GM10248 (cell line): ENCODE results near the gene EFNA5.

Experiments used
- CTCF ChIA-PET: fragments of 300-600 bp; sonication (Branson Sonifier 250); formaldehyde crosslinking; extraction: SDS; loops from one replicate; lab custom pipeline; 2021; ENCODE audit warnings: antibody characterized with exemption; lab: Yijun Ruan, JAX
- POLR2A ChIA-PET: fragments of 350-650 bp; sonication (Branson Sonifier 250); formaldehyde crosslinking; extraction: SDS; loops from one replicate; lab custom pipeline; 2020; ENCODE audit warnings: antibody characterized with exemption; lab: Yijun Ruan, JAX
- DNase-seq: peaks from one replicate; pipeline ENCODE4 v3.0.0; 2012; ENCODE audit errors: extremely low spot score
- CTCF ChIP-seq: IDR thresholded peaks from 2 replicates; pipeline ENCODE4 v1.5.1; 2012; ENCODE audit warnings: mild to moderate bottlenecking, low read depth; ENCODE audit errors: extremely low read depth, missing control alignments, control extremely low read depth

EFNA5 gene

GRCh38 chr5:107564931-107565372 is 105.8 kb downstream of the EFNA5 start:
- DNase-seq, result no peak
- no peak for TF ChIP-seq CTCF
- POLR2A ChIA-PET, result no interaction called here
- CTCF ChIA-PET, result interaction anchor here (1.3 to 2.4 kb wide), 3 partner anchors 9 to 14 kb away, joined by 3 to 8 read pairs (median 4); no protein-coding TSS in a partner anchor

GRCh38 chr5:107563959-107564544 is 106.7 kb downstream of the EFNA5 start:
- no peak for DNase-seq
- ChIA-PET POLR2A (no interaction called here), CTCF (interaction anchor here (2.8 to 3.9 kb wide), 3 partner anchors 8 to 17 kb away, joined by 18 to 43 read pairs (median 19); no protein-coding TSS in a partner anchor)
- TF ChIP-seq CTCF, result no peak

- TF ChIP-seq CTCF, result no peak
- DNase-seq, result no peak
- ChIA-PET CTCF (interaction anchor here (0.7 to 3.9 kb wide), 4 partner anchors 10 to 39 kb away, joined by 3 to 43 read pairs (median 3); no protein-coding TSS in a partner anchor), POLR2A (no interaction called here)
Measured at GRCh38 chr5:107560377-107560776, 110.4 kb downstream of the EFNA5 start.

- no peak for DNase-seq
- CTCF ChIA-PET, result interaction anchor here (2.4 kb wide), 1 partner anchor 13 kb away, joined by 20 read pairs; no protein-coding TSS in a partner anchor
- POLR2A ChIA-PET, result no interaction called here
- no peak for TF ChIP-seq CTCF
Measured at GRCh38 chr5:107558823-107559375, 111.8 kb downstream of the EFNA5 start.

- no peak for DNase-seq
- TF ChIP-seq CTCF, result no peak
- ChIA-PET CTCF (interaction anchor here (1.6 to 2.4 kb wide), 3 partner anchors 10 to 20 kb away, joined by 5 to 20 read pairs (median 8); no protein-coding TSS in a partner anchor), POLR2A (no interaction called here)
Measured at GRCh38 chr5:107557051-107557658, 113.6 kb downstream of the EFNA5 start.

GRCh38 chr5:107556575-107556974 is 114.2 kb downstream of the EFNA5 start:
- ChIA-PET POLR2A (no interaction called here), CTCF (interaction anchor here (0.6 to 7.7 kb wide), 7 partner anchors 9 to 152 kb away, joined by 3 to 55 read pairs (median 5); no protein-coding TSS in a partner anchor)

More at GRCh38 chr5:107556575-107556974, 114.2 kb downstream of the EFNA5 start:
- TF ChIP-seq CTCF, result no peak
- no peak for DNase-seq
